ENCODE results near the gene MAGEF1.

GRCh38 chr3:184703657-184704056 is 8.2 kb downstream of the MAGEF1 start:
- no peak for TF ChIP-seq CTCF (IDR thresholded peaks at IDR 0.05 in 2 of 3, conservative IDR thresholded peaks at IDR 0.05 in 1 of 3; ENCODE audit: control insufficient read depth in 2 of 3, extremely low read depth in 1 of 3, insufficient read depth in 1 of 3, low read depth in 3 of 3, low read length in 3 of 3)
- TF ChIP-seq MYC (IDR thresholded peaks at IDR 0.05; ENCODE audit: insufficient read depth, insufficient read length, insufficient replicate concordance, low read length, severe bottlenecking): no peak
- no peak for TF ChIP-seq SP1 (IDR thresholded peaks at IDR 0.05; ENCODE audit: low read depth, low read length)
- no peak for TF ChIP-seq CEBPZ (IDR thresholded peaks at IDR 0.05; ENCODE audit: low read depth, low read length)
- TF ChIP-seq ETV6 (conservative IDR thresholded peaks at IDR 0.05 in 1 of 2, IDR thresholded peaks at IDR 0.05 in 1 of 2; ENCODE audit: borderline replicate concordance in 1 of 2, low read depth in 1 of 2): no peak
- no peak for TF ChIP-seq RAD21 (IDR thresholded peaks at IDR 0.05; ENCODE audit: insufficient read depth, low read depth, low read length)
- TF ChIP-seq CEBPB (IDR thresholded peaks at IDR 0.05; ENCODE audit: borderline replicate concordance in 1 of 2, low read depth in 2 of 2, low read length in 2 of 2): no peak
- no peak for TF ChIP-seq ATF2 (IDR thresholded peaks at IDR 0.05; ENCODE audit: low read length)
- no peak for TF ChIP-seq E2F4 (IDR thresholded peaks at IDR 0.05; ENCODE audit: low read depth, low read length)
- no peak for TF ChIP-seq ZNF274 (IDR thresholded peaks at IDR 0.05; ENCODE audit: insufficient read depth, insufficient read length)
- TF ChIP-seq CREB1 (IDR thresholded peaks at IDR 0.05; ENCODE audit: low read depth): no peak
- no peak for TF ChIP-seq MAX (IDR thresholded peaks at IDR 0.05; ENCODE audit: low read depth, low read length)

All from GM12878 (cell line).